ENCODE results near the gene HMGXB3.

DNA sequence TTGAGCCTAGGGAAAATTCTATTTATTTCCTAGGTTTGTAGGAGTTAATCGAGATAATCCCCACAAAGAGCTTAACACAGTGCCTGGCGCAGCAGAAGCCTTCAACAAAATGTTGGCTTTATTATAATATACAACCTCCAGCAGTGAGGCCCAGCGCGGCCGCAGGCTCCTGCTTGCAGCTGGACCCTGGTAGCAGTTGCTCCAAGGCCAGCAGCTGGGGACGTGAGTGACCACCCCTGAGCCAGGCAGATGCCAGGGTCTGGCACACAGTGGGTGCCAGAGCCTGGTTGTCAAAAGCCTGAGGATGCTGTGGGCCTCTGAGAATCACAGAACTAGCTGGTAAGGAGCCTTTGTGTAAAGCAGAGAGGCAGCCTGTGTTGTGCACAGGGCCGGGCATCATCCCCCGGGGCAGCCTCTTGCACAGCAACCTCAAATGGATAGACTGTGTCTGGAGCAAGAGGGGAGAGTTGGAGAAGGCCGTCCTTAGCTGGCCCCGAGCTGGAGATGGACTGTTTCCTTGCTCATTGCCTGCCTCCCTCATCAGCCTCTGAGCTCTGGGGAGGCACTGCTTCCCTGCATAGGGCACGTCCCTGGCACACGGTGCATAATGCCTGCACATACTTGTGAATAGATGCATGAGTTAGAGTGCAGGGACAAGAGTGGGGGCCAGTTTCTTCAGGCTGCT is 68.6 kb downstream of the HMGXB3 start:
- TF ChIP-seq POLR2AphosphoS5 (IDR thresholded peaks at IDR 0.05; ENCODE audit: low read depth, low read length) = no peak
- TF ChIP-seq, protein P1, sequence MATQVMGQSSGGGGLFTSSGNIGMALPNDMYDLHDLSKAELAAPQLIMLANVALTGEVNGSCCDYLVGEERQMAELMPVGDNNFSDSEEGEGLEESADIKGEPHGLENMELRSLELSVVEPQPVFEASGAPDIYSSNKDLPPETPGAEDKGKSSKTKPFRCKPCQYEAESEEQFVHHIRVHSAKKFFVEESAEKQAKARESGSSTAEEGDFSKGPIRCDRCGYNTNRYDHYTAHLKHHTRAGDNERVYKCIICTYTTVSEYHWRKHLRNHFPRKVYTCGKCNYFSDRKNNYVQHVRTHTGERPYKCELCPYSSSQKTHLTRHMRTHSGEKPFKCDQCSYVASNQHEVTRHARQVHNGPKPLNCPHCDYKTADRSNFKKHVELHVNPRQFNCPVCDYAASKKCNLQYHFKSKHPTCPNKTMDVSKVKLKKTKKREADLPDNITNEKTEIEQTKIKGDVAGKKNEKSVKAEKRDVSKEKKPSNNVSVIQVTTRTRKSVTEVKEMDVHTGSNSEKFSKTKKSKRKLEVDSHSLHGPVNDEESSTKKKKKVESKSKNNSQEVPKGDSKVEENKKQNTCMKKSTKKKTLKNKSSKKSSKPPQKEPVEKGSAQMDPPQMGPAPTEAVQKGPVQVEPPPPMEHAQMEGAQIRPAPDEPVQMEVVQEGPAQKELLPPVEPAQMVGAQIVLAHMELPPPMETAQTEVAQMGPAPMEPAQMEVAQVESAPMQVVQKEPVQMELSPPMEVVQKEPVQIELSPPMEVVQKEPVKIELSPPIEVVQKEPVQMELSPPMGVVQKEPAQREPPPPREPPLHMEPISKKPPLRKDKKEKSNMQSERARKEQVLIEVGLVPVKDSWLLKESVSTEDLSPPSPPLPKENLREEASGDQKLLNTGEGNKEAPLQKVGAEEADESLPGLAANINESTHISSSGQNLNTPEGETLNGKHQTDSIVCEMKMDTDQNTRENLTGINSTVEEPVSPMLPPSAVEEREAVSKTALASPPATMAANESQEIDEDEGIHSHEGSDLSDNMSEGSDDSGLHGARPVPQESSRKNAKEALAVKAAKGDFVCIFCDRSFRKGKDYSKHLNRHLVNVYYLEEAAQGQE (IDR thresholded peaks at IDR 0.05; ENCODE audit: insufficient read depth in 1 of 2, low read depth in 2 of 2, low read length in 2 of 2) = no peak
- no peak for TF ChIP-seq TAF1 (IDR thresholded peaks at IDR 0.05; ENCODE audit: borderline replicate concordance, insufficient read depth, low read length)
- no peak for TF ChIP-seq SIN3A (IDR thresholded peaks at IDR 0.05; ENCODE audit: borderline replicate concordance, insufficient read depth, low read length)
- no peak for TF ChIP-seq FOXP2 (optimal IDR thresholded peaks at IDR 0.05; ENCODE audit: borderline replicate concordance, extremely low read depth, extremely low read length, insufficient read depth)

All from PFSK-1 (cell line).